Measurements from ENCODE around the gene TMEM158. TPM values are rescaled to one million over a fixed set of nuclear protein-coding genes. Genes with fewer than 3 reads are reported as not detected.

The TMEM158 gene
- total RNA-seq, result 19.6 TPM

DNA sequence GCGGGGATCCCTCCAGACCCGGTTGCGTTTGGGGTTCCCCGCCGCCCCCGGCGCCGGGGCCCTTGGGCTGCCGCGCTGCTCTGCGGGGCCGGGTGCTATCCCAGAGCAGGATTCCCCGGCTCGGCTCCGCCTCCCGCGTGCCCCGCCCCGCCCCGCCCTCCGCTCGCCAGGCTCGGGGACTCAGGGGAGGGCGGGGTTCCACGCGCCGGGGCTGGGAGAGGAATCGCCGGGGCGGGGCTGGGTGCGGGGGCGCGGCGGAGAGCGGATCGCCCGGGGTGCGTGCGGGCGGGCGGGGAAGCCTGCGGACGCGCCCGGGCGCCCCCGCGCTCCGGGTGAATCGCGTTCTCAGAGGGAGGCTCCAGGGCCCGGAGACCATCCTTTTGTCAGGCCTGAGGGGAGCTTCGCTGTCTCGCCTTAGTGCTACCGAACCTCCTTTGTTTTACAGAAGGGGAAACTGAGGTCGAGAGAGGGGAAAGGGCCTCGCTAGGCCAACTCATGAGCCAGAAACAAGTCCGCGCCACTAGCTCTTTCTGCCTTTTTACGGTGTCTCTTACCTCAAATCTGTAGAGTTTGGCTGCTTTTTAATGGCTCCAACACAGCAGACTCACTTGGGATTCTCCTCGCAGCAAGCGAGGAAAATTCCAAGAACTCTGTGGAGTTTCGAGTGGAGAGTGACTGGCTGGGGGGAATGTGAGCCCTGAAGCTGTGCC is at the start of gene TMEM158:
TMEM158 (minus strand) TSS at position 82 of the 710 bp plus-strand sequence. CDS start 260 bp downstream, outside the sequence.
- DNase-seq (ENCODE audit: low spot score in 2 of 2) (peak; percentile 89 to 90), FAIRE-seq (no peak)

DNA sequence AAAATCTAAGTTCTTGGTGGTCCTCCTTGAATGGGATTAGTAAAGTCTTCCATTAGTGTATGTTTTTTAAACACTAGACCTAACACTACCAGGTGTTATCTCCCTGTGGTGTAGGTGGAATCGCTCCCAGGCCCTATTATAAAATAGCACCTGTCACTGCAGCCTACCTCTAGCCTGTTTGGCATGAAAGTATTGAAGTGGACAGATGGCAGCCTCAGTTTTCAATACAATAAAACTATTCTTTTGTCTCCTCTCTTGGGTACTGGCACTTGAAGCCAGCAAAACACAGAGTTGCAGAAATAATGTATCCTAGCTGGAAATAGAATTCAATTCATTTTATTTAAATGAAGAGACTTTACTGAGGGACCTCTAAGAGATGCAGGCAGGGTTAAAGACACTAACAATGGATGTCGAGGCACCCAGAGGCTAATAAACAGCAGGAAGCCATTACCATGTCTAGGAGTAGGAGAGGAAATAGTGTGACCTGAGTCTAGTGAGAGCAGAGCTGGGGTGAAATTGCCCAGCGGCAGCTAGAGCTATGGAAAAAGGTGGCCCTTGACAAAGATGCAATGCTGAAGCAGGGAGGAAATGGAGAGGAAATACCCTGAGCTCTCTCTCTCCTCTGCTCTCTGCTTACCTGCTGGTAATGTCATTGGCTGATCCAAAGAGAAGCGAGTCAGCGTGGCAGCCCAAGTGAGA is 49.1 kb upstream of the TMEM158 start:
- FAIRE-seq (no peak), DNase-seq (ENCODE audit: low spot score in 2 of 2) (no peak)

DNA sequence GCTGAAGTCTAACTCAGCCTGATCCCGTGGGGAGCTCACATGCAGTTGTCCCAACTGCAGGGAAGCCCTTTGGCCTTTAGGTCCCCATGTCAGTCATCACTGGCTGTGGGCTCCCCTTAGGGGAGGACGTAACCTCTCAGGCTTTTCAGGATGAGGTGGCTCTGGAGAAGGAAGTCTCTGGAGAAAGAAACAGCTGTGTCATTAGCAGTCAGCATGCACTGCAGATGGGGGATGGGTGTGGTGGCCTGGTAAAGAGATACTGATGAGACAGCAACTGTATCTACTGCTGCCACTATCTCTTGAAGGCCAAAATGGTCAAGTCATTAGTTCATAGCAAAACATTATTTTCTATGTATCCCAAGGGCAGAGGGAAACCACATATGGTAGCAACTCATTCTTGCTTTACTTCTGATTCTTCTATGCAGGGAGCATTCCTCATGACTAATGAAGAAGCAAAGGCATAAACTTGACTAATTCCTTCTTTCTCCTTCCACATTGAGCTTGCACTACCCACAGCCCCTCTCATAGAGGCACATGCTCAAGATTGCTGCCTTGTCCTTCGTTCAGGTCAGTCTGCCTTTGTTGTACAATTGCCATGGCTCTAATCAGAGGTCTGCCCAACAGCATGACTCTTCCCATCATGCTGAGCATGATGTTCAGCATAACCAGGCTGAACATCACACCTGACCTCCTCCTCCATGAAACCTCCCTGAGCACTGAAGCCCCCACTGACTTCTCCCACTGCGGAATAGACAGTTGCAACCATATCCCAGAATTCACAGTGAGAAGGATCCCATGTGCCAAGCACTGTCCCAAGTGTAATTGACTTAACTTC is 47.8 kb upstream of the TMEM158 start:
- no peak for DNase-seq (ENCODE audit: low spot score in 2 of 2)
- FAIRE-seq, result no peak

DNA sequence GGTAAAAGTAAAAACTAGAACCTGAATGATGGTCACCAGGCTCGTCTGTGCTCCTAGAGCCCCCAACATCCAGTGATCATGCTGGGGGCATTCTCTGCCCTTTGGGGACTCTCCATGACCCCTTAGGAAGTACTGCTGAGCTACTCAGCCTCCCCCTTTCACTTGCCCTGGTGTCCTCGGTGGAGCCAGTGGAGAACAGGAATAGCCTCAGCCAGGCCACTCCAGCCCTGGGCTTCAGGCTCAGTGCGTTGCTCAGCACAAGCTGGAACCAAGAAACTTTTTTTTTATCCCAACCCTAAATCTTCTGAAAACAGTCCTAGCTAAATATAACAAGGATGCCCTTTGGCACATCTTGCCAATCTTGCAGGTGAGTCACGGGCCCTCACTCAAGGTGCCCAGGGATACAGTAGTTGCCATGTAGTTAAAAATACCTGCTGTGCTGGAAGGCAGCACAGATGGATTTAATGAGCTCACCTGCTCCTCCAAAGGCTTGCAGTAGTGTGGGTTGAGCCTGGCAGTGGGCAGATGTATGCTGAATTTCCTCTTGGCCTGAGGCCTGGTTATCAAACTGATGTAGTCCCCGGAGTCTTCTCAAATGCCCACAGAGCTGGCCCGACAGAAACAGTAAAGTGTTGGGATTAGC is 46.9 kb upstream of the TMEM158 start:
- FAIRE-seq (no peak), DNase-seq (ENCODE audit: low spot score in 2 of 2) (no peak)

DNA sequence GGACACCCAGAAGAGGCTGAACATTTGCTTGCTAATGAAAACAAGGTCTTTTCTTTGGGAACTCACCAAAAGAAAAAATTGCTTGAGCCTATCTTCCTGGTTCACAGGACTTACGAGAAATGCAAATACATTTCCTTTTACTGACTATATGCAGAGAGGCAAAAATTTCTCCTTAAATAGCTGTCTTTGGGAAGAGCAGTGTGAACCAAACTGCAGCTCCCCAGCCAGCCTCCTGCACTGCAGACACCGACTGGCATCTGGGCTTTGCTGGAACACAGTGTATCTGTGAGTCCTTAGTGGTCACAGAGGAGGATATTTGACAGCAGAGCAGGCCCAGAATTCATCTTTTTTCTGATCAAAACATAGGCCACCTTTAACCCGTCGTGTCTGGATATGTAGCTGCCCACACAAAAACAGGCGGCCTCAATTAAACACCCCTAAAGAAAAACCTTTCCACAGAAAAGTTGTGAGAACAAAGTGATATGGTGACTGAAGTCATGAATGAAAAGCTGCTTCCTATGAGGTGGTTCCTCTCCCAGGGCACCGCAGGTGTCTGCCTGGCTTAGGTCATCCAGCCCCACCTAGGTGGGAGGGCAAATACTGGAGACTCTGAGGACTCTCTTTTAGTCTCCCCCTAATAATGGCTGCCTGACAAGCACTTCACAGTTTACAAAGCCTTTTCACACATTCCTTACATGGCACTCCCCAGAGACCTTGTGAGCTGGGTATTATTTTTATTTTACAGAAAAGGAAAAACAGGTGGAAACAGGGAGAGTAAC is 46.1 kb upstream of the TMEM158 start:
- FAIRE-seq (no peak), DNase-seq (ENCODE audit: low spot score in 2 of 2) (no peak)

DNA sequence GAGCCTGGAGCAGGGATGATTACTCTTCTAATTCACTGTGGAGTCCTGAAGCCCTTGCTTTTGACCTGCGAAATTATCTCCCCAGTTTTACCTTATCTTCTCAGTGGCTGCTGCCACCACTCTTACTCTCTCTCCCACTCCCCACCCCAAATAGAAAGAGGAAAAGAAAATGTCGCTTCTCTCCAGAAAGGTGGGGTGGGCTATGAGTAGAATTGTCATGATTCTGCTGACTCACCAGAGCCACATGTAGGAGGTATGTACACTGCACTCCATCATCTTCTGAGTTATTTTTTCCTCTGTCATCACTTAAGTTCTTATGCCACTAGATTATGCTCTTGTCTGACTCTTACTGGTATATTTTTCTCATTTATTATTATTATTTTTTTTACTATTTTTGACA is 43.9 kb upstream of the TMEM158 start:
- DNase-seq (ENCODE audit: low spot score in 2 of 2) (no peak), FAIRE-seq (no peak)

DNA sequence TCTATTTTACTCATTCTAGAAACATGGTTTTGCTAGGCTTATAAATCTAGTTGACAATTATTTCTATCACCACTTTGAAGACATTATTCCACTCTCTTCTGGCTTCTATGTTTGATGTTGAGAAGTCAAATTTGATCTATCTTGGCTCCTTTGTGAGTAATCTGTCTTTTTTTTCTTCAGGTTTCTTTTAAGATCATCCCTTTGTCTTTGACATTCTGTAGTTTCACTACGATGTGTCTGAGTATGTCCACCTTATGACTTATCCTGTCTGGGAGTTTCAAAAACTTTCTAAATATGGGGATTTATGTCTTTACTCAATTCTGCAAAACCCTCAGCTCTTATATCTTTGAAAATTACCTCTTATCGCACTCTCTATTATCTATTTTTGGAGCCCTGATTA is 41.0 kb upstream of the TMEM158 start:
- FAIRE-seq (no peak), DNase-seq (ENCODE audit: low spot score in 2 of 2) (no peak)

DNA sequence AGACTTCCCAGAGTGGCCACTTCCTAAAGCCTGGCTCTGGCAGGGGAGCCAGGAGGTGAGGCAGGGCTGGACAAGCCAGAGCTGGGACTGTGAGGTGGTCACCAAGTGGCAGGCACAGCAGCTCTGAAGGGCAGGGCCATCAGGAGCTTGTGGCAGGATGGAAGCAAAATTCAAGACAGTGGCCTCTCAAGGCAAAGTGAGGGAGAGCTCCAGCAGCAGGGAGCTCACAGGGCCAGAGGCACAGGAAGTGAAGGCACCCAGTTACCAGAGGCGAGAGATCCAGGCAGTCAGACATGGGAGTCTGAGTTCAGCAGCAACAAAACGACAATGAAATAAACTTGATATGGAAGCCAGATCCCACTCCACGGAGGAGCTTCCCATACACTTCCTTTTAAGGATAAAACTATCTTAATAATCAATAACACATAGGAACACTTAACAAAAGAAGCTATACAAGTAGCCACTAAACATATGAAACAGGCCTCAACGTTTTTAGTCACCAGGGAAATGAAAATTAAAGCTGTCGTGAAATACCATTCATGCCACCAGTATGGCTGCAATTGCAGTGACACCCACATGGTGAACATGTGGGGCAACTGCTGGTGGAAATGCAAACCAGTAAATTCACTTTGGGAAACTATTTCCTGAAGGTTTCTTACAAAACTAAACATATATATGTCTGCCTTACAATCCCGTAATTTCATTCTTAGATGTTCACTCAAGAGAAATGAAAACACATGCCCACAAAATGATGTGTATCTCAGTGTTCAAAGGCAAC is 35.4 kb upstream of the TMEM158 start:
- no peak for DNase-seq (ENCODE audit: low spot score in 2 of 2)
- FAIRE-seq, result no peak

DNA sequence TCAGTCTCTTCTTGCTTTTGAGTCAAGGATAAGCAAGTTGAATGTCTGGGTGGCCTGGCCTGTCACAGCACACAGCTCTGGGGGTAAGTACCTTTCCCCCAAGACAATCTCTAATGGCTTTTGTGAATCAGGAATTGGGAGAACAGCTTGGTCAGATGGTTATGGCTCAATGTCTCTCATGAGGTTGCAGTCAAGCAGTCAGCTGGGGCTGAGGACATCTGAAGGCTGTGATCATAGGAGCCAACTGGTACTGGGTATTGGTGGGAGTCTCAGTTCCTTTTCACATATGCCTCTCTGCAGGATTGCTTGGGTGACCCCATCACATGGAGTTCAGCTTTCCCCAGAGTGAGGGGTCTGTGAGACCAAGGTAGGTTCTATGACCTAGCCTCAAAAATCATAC is 33.0 kb upstream of the TMEM158 start:
- FAIRE-seq, result no peak
- no peak for DNase-seq (ENCODE audit: low spot score in 2 of 2)

DNA sequence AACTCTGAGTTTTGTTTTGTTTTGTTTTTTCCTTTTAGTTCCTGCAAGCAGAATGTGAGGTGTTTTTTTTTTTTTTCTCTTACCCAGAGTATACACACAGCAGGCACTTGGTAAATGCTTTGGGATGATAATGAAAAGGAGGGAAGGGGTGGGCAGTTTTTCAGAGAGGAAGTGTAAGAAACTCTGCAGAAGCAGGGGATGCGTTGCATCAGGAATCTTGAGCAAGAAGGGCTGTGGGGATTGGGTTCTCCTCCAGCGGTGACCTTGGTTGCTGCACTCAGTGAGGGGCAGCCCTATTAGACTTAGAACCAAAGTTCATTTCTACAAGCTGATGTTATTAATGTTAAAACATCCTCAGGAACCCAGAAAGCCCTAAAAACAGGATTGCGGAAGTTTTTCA is 32.2 kb upstream of the TMEM158 start:
- FAIRE-seq (no peak), DNase-seq (ENCODE audit: low spot score in 2 of 2) (no peak)

DNA sequence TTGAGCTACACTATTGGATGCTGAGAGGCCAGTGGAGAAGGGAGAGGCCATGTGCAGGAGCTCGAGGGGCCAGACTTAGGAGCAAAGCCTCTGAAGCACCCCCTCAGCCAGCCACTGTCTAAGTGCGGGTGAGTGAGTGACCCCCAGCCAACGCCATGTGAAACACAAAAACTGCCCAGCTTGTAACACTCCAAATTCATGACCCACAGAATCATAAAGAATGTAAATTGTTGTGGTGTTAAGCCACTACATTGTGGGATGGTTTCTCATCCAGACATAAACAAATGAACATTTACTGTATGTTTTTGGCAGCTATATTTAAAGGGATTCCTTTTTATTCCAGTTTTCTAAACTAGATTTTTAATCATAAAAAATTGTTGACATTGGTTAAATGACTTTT is 27.2 kb upstream of the TMEM158 start:
- FAIRE-seq (no peak), DNase-seq (ENCODE audit: low spot score in 2 of 2) (no peak)

DNA sequence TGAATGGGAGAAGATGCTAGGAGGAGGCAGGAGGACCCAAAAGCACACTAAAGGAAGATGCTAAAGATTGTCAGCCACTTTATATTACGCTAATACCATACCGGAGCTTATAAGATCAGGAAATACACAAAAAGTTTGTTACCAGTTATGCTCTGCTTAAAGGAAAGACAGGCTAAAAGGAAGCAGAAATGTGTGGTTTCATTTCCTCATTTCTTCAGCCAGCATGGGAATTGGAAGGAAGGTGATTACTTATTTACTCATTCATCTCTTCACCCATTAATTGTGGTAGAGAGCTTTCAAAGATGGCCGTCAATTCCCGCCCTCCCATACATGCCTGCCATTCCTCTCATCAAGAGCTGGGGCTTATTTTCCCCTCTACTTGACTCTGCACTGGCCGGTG is 26.7 kb upstream of the TMEM158 start:
- DNase-seq (ENCODE audit: low spot score in 2 of 2) (no peak), FAIRE-seq (no peak)

DNA sequence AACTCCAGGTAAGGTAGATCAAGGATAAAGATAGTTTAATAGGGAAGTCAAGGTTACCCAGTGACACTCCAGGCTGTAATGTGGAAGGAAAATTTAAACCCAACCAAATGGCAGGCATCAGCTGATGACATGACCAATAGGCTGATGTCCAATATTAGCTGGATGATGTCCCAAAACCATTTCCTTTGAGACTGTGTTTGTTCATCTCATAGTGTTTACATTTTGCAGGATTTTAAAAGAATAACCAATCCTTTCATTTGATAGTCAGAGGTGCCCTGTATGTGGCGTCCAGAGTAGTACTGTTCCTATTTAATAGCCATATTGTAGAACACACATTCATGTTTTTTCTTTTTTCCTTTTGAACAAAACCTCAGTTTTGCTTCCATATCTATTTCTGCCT is 23.3 kb upstream of the TMEM158 start:
- no peak for FAIRE-seq
- DNase-seq (ENCODE audit: low spot score in 2 of 2), result no peak

DNA sequence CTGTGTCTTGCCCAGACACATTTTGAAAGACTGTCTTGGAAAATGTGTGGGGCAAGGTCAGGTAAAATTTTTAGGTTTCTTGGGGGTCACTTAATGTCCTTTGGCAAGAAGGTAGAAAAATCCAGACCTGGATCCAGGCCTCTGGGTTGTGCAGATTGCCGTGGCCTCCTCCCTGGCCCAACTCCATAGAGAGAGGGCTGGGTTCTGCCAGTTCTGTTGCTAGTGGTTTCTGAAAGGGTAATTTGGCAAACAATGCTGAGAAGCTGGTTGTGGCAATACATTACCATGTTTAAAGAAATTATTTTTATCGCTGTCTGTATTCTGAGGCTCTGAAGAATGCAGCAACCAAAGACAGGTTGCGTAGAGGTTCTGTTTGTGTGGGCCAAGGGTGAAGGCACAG is 20.2 kb upstream of the TMEM158 start:
- FAIRE-seq (no peak), DNase-seq (ENCODE audit: low spot score in 2 of 2) (no peak)

DNA sequence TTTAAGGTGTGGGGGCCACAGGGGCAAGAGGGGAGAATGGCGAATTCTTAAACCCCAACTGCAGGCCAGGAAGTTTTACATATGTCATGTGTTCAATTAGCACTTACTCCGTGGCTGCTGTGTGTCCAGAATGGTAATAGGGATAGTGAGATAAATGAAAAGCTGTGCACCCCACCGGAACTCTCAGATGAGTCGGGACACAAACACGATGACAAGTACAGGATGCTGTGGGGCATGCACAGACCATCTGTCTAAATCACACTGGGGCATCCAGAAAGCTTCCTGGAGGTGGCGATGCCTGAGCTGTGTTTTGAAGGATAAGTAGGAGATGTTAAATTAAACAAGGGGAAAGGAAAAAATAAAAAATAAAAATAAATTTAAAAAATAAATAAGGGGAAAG is 18.3 kb upstream of the TMEM158 start:
- DNase-seq (ENCODE audit: low spot score in 2 of 2) (no peak), FAIRE-seq (no peak)

DNA sequence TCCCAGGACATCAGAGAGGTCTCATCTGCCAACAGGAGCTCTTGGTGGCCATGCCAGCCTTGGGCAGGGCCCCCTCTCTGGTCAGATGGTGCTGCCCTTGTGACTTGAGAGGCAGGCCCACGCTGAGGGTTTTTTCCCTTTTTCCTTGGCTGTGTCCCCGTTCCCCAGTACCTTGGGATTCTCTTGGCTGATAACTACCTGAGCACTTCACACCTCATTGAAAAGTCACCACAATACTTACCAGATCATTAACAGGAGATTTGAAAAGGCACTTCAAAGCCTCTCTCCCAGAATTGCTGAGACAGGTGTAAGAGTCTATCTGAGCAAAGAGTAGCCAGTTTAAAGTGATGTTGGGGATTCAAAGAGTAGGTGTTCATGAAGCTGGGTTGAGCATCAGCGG is 15.1 kb upstream of the TMEM158 start:
- FAIRE-seq (no peak), DNase-seq (ENCODE audit: low spot score in 2 of 2) (no peak)

DNA sequence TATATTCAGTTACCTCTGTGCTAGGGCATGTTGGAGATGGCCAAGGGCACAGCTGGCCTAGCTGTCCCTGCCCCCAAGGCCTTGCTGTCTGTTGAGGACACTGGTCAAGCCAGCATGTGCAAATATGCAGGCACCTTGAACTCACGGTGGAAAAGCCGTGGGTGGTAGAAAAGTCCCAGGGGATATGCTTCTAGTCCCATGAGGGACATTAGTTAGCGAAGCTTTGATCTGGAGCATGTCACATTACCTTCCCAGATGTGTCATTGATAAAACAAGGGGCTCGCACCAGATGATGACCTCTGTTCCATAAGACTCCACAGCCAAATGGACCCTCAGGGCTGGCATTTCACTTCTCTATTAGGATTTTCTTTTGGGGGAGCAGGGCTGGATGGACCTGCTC is 14.2 kb upstream of the TMEM158 start:
- DNase-seq (ENCODE audit: low spot score in 2 of 2) (no peak), FAIRE-seq (no peak)

DNA sequence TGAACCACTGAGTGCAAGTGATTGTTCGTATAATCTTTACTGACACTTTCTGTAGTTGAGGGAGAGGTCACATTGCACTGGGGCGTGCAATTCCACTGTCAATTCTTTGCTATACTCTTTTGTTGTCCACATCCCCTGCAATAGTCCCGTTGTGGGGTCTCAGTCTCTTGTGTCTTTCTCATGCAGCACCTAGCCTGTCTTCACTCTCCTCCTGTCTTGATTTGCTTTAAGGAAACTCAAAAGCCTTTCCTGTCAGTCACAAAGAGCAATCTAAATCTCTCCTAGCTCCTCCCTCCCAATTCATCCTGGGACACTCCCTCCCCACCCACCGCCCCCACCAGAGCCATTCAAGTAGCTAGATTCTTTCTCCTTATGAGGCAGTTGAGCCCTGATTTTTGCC is 13.2 kb upstream of the TMEM158 start:
- DNase-seq (ENCODE audit: low spot score in 2 of 2) (no peak), FAIRE-seq (no peak)

DNA sequence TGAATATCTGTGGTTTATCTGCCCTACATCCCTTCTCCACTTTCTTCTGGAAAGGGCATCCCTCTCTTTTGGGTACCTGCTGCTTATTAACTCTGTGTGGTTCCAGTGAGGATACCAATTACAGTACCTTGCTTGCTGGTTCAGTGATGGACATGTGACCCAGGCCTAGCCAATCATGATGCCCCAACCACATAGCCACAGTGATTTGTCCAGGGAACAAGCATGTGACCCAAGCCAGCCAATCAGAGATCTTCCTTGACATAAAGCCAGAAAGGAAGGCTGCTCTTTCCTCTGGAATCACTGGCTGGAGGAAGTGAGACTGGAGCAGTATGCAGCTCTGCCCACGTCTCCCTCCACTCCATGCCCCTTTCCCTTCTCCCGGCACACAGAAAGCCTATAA is 10.9 kb upstream of the TMEM158 start:
- FAIRE-seq (no peak), DNase-seq (ENCODE audit: low spot score in 2 of 2) (no peak)

Measured in frontal cortex (tissue), 4 donors.